Central memory CD4-positive, alpha-beta T cell (primary cell): ENCODE measurements around the gene FIGNL1.
"Not testable (repeated sequence)": the region's sequence is repeated elsewhere in the genome, so short reads cannot be mapped to it uniquely, and the experiment has no call there.

Experiments
- DNase-seq: peaks from one replicate; pipeline ENCODE4 v3.0.0; 2022

FIGNL1 gene

DNA sequence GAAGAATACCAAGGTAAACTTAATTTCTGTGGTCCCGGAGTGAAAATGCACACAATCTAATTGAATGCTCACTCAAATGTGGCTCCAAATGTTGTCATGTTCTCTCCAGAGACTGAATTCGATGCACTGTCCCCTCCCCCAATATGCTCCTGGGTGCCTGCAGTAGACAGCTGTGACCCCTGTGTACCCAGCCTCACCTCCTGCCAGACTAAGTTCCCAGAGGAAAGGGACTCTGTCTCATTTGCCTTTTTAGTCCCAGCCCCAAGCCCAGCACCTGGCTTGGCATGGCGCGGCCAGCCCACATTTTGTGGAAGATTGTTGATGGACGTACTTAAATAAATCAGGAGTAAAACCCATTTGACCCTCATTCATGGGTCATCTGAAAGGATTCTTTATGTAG lies 21.8 kb upstream of the FIGNL1 start:
- no peak for DNase-seq

DNA sequence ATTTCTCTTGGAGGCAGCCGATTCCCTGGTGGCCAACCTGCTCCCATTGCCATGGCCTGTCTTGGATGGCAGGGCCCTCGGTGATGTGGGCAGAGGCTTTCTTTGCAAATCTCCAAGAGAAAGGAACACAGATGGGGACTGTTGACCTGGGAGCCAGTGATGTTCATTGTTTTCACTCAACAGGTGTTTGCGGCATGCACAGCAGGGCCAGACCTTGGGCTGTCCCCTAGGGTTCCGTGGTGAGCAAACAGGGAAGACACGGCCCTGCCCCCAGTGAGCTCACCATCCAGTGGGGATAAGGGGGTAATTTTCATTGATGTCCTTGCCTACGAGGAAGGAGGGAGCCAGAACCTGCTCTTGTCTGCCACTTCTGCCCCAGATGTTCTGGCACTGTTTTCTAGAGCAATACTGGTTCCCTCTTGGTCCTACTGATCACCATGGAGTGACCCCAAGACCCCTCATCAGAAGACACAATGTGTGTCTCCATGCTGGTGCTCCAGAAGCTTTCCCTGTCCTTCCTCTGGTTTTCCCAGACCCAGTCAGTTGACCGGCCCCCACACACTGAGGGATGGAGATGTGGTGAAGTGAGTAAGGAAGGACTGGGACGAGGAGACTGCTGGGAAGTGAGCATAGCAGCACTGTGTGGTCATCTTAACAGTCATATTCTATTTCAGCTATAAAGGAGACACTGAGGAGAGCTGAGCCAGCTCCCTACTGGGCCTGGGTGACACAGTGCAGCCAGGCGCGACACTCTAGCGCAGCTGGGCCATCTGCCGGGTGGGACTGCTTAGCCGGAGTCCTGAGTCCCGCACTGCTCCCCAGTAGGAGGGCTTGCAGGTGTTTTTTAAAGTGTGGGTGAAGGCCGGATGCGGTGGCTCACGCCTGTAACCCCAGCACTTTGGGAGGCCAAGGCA lies 20.4 kb upstream of the FIGNL1 start:
- DNase-seq, result no peak

DNA sequence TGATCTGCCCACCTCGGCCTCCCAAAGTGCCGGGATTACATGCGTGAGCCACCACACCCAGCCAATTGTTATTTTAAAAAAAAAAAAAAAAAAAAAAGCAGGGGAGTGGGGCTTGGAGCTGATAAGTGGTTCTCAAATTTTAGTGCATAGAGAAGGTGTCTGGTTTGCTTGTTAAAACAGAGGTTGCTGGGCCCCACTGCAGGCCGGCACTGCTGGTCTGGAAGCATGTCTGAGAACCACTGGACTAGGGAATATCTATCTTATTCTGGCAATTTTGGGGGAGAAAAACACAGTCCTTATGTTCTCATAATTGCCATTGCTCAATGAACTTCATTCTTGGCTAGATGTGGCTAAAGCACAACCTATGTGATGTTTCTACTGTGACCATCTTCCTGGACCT lies 19.0 kb upstream of the FIGNL1 start:
- no peak for DNase-seq

DNA sequence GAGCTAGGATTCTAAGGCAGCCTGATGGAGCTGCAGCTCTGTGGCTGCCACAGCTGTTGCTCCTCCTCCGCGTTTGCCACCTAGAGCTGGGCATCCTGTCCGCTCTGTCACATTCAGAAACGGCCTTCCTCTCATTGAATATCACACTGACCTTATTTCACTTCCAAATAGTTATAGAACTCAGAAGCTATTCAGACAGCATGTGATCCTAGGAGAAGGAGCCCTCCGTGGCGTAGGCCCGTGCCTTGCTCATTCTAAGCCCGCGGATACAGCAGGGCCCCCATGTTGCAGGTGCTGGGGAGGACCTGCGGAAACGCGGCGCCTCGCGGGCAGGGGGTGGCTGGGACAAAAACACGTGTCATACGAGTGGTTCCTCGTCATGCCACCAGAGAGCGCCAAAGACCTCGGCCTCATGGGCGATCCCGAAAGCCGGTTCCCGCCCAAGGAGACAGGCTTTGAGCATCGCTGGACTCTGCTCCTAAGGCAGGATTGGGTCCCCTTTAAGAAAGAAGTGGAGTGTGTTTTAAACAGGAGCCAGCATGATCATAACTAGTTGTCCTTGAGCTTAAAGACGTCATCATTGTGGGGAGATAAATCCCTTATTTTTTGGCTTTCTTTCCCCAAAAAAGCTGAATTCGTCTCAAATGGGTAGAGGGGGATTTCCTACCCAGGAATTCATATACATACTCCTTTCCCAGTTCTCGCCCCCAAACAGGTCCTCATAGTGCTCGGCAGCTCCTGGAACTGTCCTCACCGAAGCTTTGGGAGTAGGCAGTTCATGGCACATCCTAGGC lies 17.9 kb upstream of the FIGNL1 start:
- DNase-seq, result peak; percentile 71

DNA sequence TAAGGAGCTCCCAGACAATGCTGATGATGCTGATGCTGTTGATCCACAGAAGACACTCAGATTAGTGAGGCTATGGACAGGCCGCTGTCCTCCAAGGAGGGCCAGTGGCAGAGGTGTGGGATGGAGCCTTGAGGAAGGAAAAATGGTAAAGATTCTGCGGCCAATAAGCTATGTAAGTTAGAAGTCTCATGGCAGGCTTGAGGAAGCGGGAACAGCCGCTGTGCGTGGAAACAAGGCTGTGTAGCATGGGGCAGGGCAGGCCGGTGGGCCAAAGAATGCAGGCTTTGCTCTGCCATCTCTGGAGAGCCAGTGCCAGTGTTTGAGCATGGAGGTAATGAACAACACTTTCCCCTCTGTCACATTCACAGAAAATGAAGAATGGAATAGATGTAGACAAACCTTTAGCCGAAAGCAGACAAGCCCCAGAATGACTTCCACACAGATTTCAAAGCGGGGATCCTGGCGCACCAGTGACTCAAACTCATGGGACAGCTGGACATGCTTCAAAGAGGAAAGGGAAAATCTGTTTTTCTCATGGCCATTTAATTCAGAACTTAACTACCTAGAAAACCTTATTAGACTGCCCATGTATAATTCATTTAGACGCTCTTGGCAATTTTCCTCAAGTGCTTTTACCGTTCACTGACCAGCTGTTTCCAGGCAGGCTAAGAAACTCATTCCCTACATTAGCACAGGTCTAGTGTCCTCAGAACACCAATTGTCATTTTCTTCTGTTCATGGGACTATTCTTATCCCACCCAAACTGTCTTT lies 16.9 kb upstream of the FIGNL1 start:
- DNase-seq, result no peak

DNA sequence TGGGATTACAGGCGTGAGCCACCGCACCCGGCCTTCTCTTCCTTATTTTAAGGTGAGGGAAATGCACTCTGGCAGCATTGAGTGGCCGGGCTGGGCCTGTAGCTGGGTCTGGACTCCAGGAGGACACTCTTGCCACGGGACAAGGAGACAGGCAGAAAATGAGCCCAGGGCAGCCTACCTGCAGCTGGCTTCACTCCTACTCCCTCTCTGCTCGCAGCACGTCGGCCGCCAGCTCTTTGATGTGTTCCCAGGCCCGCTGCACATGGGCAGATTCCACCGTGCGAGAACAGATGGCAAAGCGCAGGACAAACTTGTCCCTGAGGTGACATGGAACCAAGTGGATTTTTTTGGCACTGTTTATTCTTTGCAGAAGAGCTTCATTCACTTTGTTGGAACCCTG lies 12.9 kb upstream of the FIGNL1 start:
- no peak for DNase-seq

DNA sequence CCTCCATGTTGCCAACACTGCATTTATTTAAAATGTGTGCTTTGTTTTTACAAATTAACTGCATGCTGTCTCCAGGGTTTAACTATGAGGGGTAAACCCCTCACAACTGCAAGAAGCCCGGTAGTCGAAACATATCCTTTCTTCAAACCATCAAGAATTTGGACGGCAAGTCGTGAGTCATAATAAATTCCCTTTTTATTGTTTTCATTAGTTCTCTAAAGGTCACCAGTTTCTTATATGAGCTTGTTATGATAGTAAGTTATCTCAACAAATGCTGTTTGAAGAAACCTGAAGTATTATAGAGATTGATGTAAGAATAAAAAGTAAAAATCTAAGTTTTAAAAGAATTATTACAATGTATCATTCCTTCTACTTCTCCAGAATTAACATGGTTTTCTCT lies 12.2 kb upstream of the FIGNL1 start:
- DNase-seq, result no peak

DNA sequence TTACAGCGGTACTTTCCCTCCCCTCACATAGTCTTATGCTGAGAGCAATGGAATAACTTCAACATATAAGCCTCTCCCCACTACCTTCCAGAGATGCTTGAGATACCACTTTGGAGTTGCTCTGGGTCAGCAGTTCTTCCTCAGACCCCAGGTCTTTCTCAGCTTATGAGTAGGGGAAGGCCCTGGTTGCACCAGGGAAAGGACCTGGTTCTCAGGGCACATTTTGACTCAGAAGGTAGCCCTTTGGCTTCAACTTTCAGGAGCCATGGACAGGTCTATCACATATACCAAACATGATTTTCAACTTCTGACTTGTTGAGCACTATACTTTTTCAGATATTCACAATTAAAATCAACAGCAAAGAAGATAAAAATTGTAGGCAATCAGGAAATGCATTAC lies 11.5 kb upstream of the FIGNL1 start:
- DNase-seq, result no peak

DNA sequence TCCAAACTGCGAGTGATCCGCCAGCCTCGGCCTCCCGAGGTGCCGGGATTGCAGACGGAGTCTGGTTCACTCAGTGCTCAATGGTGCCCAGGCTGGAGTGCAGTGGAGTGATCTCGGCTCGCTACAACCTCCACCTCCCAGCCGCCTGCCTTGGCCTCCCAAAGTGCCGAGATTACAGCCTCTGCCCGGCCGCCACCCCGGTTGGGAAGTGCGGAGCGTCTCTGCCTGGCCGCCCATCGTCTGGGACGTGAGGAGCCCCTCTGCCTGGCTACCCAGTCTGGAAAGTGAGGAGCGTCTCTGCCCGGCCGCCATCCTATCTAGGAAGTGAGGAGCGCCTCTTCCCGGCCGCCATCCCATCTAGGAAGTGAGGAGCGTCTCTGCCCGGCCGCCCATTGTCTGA lies 9.0 kb upstream of the FIGNL1 start:
- not testable (repeated sequence) for DNase-seq

DNA sequence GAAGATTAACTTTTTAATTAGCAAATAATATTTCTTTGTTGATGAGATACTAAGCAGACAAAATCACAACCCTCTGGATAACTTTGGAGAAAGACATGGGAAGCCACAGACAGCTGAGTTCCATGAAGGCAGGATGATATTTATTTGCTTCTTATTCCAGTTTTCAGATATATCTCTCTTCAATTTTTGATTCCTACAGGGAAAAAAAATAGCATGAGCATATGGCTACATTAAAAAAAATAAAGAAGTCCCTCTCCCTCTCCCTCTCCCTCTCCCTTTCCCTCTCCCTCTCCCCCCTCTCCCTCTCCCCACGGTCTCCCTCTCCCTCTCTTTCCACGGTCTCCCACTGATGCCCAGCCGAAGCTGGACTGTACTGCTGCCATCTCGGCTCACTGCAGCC lies 8.5 kb upstream of the FIGNL1 start:
- DNase-seq, result not testable (repeated sequence)

DNA sequence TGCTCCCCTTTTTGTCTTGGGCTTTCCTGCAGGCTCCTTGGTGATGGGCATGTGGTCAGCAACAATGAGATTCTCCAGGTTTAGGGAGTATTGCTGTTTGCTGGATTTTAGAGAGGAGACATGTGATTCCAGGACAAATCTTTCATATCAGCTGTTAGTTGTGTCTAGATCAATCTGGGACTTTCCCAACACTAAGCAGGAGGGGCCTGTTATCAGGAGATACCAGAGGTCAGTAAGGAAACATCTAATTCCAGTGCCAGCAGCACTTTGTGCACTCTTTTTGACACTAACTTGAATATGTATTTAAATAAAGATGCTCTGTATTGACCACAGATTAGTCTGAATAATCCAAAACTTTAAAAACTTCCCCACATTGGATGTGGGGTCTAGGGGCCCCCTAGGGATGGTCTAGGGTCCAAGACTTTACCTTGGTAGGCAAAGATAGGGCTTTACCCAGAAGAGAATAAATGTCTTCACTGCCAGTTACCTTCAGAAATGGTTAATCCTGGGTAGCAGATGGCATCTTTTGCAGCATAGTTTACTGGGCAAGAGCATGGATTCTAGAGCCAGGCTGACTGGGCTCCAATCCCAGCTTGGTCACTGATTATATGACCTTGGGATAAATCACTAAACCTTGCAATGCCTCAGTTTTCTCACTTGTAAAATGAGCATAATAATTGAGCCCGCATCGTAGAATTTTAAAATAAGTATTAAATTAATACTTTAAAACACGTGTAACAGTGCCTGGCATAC lies 6.4 kb upstream of the FIGNL1 start:
- no peak for DNase-seq

DNA sequence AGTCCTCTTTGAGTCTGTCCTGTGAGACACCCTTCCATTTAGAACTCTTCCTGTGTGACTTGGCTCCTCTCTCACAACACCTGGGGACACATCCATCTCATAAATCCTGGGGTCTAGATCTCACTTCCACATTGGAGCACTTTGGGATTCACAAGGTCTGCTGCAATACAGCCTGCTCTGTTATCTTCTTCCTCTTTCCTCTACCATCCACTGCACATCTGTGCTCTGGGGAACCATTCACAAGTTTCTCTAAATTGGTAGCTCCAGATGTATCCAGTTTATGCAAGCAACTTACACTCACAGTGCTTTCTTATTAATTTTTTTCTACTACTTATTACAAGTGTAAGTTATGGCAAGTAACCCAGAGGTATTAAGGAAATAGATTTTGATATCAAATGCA lies 5.5 kb upstream of the FIGNL1 start:
- no peak for DNase-seq

DNA sequence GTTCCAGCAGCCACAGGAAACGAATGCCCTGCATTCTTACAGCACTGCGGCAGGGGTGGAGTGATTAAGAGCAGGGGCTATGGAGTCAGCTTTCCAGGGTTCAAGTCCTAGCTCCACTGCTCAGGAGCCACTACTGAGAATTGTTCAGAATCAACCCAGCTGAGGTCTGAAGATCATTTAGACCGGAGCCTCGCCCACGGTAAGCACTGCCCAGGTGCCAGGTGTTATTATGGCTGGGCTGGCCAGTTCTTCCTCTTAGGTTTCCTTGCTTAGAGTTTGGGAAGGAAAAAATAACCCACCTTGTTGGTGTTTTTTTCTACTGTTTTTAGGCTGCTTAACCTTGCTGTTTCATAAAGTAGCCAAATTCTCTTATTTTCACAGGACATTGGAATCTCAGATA lies 4.8 kb upstream of the FIGNL1 start:
- DNase-seq, result no peak

DNA sequence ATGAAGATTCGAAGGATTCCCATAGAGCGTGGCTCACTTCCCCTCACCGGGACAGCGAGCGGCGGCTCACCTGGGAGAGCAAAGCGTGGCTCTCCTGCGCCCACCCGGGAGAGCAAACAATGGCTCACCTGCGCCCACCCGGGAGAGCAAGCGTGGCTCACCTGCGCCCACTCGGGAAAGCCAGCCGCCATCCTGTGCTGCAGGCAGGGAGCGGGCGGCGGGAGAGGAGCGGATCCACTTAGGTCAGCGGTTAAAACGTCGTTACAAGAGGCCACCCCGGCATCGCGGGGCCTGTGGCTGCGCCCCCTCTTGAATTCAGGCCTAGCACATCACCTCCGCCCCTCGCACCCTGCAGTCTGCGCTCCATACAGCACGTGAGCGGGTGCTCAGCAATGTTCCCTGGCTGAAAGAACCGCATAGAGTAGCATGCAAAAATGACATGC lies 461 bp upstream of the FIGNL1 start:
- DNase-seq, result no peak

DNA sequence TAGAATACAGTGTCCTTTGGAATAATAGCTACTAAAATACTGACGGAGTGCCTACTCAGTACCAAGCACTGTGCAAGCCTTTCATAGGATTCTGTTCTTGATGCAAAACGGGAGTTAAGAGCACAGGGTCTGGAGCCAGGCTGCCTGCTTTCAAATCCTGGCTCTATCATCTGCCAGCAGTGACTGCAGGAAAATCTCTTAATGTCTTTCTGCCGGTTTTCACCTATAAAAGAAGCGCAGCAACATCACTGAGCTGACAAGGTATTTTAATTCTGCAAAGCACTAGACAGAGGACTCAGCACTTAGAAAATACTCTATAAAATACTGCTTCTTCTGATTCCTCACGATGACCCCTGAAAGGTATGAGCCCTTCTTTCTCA lies 659 bp downstream of the FIGNL1 start:
- DNase-seq, result no peak

DNA sequence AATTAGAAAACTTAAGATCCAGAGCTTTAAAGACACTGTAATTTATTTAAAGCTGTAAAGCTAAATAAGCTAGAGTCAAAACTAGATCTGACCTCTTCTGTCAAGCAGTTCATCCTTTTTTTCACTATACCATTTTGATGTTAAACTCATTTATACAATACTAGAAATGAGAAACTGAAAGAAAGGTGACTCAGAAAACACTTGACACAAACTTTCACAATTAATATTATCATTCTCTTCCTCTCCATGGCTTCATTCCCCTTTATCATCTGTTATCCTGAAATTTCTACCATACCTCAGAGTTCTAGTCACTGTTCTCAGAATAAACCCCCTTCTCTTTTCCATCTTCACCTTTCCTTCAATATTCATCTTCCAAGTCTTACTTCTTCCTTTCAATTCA lies 1.3 kb downstream of the FIGNL1 start:
- DNase-seq, result no peak

DNA sequence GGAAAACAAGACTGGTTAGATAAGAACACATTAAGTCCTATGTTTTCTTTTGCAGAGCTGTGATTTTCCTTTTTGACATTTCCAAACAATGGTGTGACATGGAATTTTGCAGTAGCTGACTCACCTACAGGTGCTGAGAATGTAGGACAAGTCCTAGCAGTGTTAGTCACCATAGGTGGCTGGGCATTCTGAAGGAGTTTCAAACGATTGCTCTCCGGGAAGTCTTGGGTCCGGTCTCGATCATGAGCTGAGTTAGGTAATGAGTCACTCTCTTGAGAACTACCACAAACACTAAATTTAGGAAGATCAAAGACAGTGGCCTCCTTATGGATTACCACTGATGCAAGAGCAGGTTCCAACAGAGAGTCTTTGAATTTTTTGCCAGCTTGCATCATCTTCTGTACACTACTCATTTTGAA lies 3.6 kb downstream of the FIGNL1 start:
- DNase-seq, result no peak

DNA sequence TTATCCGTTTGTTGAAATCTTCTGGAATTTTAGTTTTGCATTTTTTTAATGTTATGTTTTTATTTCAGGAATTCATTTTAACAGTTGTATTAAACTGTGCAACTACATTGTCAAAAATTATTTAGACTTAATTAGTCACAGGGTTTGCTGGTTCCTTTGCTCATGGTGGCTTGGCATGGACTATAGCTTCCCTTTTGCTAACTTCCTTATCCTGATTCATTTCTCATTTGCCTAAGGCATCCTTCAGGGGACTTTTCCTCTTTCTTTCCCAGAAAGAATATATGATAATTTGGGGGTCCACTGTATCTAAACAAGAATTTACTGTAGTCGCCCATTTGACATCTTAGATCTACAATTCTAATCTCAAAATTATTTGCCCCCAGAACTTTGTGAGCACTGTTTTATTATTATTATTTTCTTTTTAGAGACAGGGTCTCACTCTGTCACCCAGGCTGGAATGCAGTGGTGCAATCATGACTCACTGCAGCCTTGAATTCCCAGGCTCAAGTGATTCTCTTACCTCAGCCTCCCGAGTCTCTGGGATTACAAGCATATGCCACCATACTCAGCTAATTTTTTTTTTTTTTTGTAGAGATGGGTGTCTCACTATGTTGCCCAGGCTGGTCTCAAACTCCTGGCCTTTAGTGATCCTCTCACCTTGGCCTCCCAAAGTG lies 13.9 kb downstream of the FIGNL1 start:
- DNase-seq, result no peak

DNA sequence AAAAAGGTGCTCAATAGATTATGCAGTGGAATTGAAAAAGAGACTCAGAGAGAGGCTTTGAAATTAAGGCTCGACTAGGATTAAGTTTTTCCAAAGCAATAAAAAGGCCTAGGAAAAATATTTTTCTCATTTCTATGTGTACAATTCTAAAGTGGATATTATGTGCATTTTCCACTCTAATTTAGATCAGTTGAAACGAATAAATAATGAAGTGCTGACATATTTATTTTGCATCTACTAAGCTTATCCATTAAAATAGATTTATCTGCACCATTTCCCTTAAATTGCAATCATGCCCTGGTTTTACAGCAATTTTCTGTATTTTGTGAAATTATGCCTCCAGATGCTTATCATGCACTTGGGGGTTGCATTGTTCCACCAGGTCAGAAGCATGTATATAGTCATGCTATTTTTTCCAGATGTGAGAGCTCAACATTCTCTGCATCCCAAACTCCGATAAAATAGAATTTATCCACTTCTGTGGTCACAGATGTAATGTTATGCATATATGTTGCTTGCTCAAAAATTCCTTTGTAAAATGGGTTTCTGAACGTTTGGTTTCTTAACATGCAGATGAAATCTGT lies 18.3 kb downstream of the FIGNL1 start:
- no peak for DNase-seq

DNA sequence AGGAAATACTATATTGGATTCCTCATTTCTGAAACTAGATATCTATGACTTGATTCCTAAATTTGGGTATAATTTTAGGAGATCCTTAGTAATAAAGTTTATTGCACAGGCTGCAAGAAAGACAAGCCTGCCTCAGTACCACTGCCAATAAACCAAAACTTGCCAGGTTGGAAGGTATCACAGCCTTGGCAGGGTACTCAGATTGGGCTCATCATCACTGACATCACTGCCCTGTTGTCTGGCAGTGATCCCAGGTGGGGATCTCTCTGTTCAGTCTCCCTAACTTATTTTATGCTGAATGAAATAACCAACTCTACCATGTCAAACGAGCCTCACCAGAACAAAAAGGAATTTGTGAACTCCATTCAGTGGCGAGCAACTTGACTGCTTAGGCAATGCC lies 18.8 kb downstream of the FIGNL1 start:
- no peak for DNase-seq

DNA sequence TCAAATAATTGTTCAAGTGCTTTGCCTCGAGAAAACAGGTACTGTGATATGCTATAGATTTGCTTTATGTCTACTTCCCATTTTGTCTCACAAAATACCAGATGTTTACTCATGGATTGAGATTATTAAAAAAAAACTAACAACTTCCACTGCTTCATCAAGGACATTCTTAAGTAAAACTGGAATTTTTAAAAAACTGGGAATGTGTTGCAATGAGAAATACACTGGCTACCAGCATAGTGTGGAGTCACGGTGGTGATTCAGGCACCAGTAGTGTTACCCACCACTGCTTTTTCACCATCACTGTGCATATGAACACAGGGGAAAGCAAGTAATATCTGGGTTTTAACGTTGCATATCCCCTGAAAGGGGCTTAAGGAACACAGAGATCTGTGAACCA lies 21.2 kb downstream of the FIGNL1 start:
- DNase-seq, result no peak

DNA sequence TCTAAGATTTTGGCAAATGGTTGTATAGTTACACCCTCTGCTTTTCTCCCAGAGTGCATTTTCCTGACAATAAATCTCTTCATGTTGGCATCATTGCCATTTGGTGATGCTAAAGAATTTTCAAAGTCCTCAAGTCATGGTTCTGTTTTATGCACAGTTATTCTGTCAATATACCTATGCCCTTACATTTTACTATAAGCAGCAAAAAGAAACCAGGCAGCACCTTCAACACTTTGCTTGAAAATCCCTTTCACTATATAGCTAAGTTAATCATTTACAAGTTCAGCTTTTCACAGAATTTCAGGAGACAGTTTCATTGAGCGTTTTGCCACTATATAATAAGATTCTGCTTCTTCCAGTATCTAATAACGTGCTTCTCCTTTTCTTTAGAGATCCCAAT lies 22.6 kb downstream of the FIGNL1 start:
- DNase-seq, result no peak
